Common myeloid progenitor, CD34-positive (primary cell): ENCODE results near the gene NELFB.
A peak's percentile ranks its signal among the peaks of the same experiment; 100 is the strongest.

Experiments
- CTCF ChIA-PET: fragments of 350-600 bp; sonication (Branson Sonifier 250); formaldehyde crosslinking; loops from one replicate; lab custom pipeline; 2021; ENCODE audit warnings: antibody characterized with exemption; lab: Charles Lee
- POLR2A ChIA-PET: fragments of 350-600 bp; sonication (Branson Sonifier 250); formaldehyde crosslinking; loops from one replicate; lab custom pipeline; 2021; ENCODE audit warnings: antibody characterized with exemption; lab: Charles Lee
- DNase-seq, 3 donors: peaks; one replicate each; pipeline versions ENCODE4 v3.0.0 to v3.0.0-alpha.2; 2013
- H3K27ac ChIP-seq, 2 experiments: 1 replicate in 1 of 2; 2 replicates in 1 of 2; pipeline ENCODE4 v1.7.0; 2013; ENCODE audit warnings: inconsistent platforms in 2 of 2, low read length in 2 of 2, mild to moderate bottlenecking in 2 of 2, low read depth in 1 of 2, moderate library complexity in 1 of 2; ENCODE audit not compliant: severe bottlenecking in 2 of 2, insufficient read depth in 1 of 2, poor library complexity in 1 of 2
- H3K27me3 ChIP-seq, 5 experiments: replicated peaks in 2 of 5; 1 replicate in 3 of 5; 2 replicates in 2 of 5; pipeline versions ENCODE4 v1.6.1 to v1.7.0; 2013; ENCODE audit warnings: low read length in 4 of 5, mild to moderate bottlenecking in 2 of 5, moderate library complexity in 2 of 5, inconsistent platforms in 1 of 5; ENCODE audit not compliant: insufficient read depth in 5 of 5, control insufficient read depth in 4 of 5
- H3K36me3 ChIP-seq, 4 experiments: 1 replicate in 2 of 4; 2 replicates in 2 of 4; pipeline versions ENCODE4 v1.6.1 to v1.7.0; 2013; ENCODE audit warnings: low read length in 3 of 4, control low read depth in 1 of 4, mild to moderate bottlenecking in 1 of 4; ENCODE audit not compliant: control insufficient read depth in 4 of 4, insufficient read depth in 4 of 4
- H3K4me1 ChIP-seq, 4 experiments: 1 replicate in 3 of 4; 2 replicates in 1 of 4; pipeline versions ENCODE4 v1.6.1 to v1.7.1; 2013; ENCODE audit warnings: low read length in 3 of 4, mild to moderate bottlenecking in 3 of 4, control low read depth in 1 of 4, inconsistent platforms in 1 of 4, moderate library complexity in 1 of 4; ENCODE audit not compliant: control insufficient read depth in 4 of 4, insufficient read depth in 4 of 4; ENCODE audit errors: control extremely low read depth in 1 of 4
- H3K4me3 ChIP-seq, 7 experiments: 1 replicate in 4 of 7; 2 replicates in 3 of 7; pipeline versions ENCODE4 v1.5.1 to v1.7.0; 2013; ENCODE audit warnings: mild to moderate bottlenecking in 7 of 7, low read length in 6 of 7, moderate library complexity in 6 of 7, inconsistent platforms in 2 of 7, low read depth in 2 of 7, control low read depth in 1 of 7; ENCODE audit not compliant: insufficient read depth in 4 of 7, control insufficient read depth in 1 of 7; ENCODE audit errors: extremely low read depth in 1 of 7
- H3K9me3 ChIP-seq, 5 experiments: 1 replicate in 4 of 5; 2 replicates in 1 of 5; pipeline versions ENCODE4 v1.6.1 to v1.7.1; 2013; ENCODE audit warnings: low read length in 4 of 5, mild to moderate bottlenecking in 2 of 5, inconsistent platforms in 1 of 5, low read depth in 1 of 5, moderate library complexity in 1 of 5; ENCODE audit not compliant: control insufficient read depth in 4 of 5, insufficient read depth in 2 of 5; ENCODE audit errors: control extremely low read depth in 1 of 5
- WGBS: methylation state at CpG from one replicate; pipeline ENCODE4 v1.1.5; 2013; ENCODE audit not compliant: insufficient coverage; 5-methylcytosine and 5-hydroxymethylcytosine counted together

The NELFB gene

DNA sequence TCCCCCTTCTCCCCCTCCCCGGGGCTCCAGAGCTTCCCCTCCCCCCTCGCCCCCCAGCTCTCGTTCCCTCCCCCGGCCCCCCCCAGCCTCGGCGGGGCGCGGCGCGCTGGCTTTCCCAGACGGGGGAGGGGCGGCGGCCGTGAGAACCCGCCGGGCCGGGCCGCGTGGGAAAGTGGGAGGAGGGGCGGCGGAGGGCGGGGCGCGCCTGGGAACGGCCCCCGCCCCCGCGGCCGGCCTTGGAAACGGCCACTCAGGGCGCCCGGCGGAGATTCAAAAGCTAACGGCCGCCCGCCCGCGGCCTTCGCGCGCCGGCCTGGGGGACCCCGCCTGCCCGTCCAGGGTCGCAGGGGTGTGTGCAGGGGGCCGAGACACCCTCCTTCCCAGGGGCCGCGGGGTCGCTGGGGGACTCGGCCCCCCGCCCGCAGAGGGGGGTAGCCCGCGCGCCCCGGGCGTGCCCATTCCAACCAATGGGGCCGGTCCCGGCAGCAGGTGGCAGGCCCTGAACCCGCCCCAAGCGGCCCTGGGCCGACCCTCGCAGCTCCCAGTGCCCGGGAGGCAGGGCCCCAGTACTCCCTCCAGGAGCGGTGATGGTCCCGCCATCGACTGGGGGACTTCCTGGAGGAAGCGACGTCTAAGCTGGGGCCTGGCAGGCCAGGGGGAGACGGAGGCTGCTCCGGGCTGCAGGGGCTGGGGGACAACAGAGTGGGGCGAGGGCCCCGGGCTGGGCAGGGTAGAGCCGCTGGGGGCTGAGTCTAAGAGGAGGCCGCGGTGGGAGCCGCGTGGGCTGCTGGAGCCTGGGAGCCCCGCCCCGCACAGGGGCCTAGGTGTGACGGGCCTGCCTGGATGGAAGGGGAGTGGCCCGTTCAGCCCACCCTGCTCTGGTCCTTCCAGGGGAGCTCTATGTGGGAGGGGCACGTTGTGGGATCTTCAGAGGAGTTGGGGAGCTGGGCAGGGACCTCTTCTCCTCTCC lies 61.2 kb downstream of the NELFB start:
- ChIA-PET POLR2A (interaction anchor here (1.6 kb wide), 1 partner anchor 14 kb away, joined by 6 read pairs; the partner anchor contains the start of gene NRARP), CTCF (interaction anchor here (1.1 to 7.3 kb wide), 3 partner anchors 9 to 20 kb away, joined by 4 to 56 read pairs (median 4); partner anchors contain the start of gene NRARP)
- Histone ChIP-seq H3K36me3 (no peaks in the 10 kb centered on the region), H3K27ac (no peak overlapping the region), H3K4me1 (peaks cover 0 to 45% (median 39%) of the 10 kb centered on the region in 4 experiments), H3K4me3 (peak overlapping the region in 5 of 7 experiments; percentile 15 to 64 (median 36)), H3K27me3 (no peaks in the 10 kb centered on the region), H3K9me3 (no peaks in the 10 kb centered on the region)
- WGBS: 4% methylated on average over 52 of the region's 83 CpGs
- DNase-seq: peak in 2 of 3 donors; percentile 41 to 46

DNA sequence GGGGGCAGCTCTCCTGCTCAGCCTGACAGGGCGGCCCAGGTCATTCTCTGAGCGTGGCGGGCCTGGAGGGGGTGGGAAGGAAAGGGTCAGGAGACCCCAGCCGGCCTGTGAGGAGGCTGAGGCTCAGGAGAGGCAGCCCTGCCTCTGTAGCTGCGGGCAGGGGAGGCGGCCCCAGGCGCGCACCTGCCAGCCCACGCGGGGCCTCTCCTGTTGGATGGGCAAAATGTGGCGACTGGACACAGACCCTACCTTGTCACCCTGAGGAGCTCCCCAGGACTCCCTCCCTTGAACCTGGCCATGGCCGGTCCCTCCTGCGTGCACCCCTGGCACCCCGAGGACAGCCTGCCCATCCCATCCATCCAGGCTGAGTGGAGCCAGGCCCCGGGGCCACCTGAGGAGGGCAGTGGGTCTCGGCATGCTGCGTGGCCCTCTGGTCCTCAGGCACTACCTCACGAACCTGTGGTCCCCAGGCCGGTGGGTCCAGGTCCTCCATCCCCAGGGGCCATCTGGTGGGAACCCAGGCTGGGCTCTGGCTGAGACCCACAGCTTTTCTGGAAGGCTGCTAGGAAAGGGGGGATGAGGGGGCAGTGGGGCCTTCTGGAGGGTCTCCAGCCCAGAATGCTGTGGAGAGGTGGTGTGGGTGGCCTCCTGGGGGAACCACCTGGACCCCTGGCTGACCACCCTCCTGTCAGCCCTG lies 62.0 kb downstream of the NELFB start:
- WGBS: 98% methylated on average over 19 of the region's 19 CpGs
- Histone ChIP-seq H3K27me3 (no peaks in the 10 kb centered on the region), H3K9me3 (no peaks in the 10 kb centered on the region), H3K4me1 (peaks cover 0 to 54% (median 48%) of the 10 kb centered on the region in 4 experiments), H3K27ac (no peak overlapping the region), H3K36me3 (no peaks in the 10 kb centered on the region), H3K4me3 (no peak overlapping the region)
- ChIA-PET POLR2A (interaction anchor here (1.6 kb wide), 1 partner anchor 15 kb away, joined by 6 read pairs; the partner anchor contains the start of gene NRARP), CTCF (interaction anchor here (1.1 to 7.3 kb wide), 3 partner anchors 8 to 21 kb away, joined by 4 to 56 read pairs (median 4); partner anchors contain the start of gene NRARP)
- no peak for DNase-seq

GRCh38 chr9:137317718-137318511 lies 62.8 kb downstream of the NELFB start:
- CTCF ChIA-PET: interaction anchor here (1.1 to 7.3 kb wide), 4 partner anchors 8 to 21 kb away, joined by 4 to 56 read pairs (median 4); partner anchors contain the start of gene NRARP
- no peak for DNase-seq
- POLR2A ChIA-PET: no interaction called here
- H3K4me1 ChIP-seq: peaks cover 0 to 54% (median 48%) of the 10 kb centered on the region in 4 experiments
- no peaks in the 10 kb centered on the region for H3K9me3 ChIP-seq
- WGBS: 91% methylated on average over 24 of the region's 24 CpGs
- H3K4me3 ChIP-seq: no peak overlapping the region
- H3K27ac ChIP-seq: no peak overlapping the region
- no peaks in the 10 kb centered on the region for H3K27me3 ChIP-seq
- H3K36me3 ChIP-seq: no peaks in the 10 kb centered on the region

GRCh38 chr9:137318602-137319001 lies 63.5 kb downstream of the NELFB start:
- no peak overlapping the region for H3K4me3 ChIP-seq
- H3K36me3 ChIP-seq: peaks cover 0 to under 1% (median 0%) of the 10 kb centered on the region in 4 experiments
- DNase-seq: no peak
- H3K4me1 ChIP-seq: peaks cover 0 to 54% (median 48%) of the 10 kb centered on the region in 4 experiments
- ChIA-PET CTCF (interaction anchor here (1.2 to 7.3 kb wide), 2 partner anchors 11 to 16 kb away, joined by 4 to 56 read pairs; partner anchors contain the start of gene NRARP), POLR2A (interaction anchor here (0.6 to 1.0 kb wide), 2 partner anchors 16 to 29 kb away, joined by 3 read pairs; partner anchors contain the start of gene NRARP)
- H3K27me3 ChIP-seq: no peaks in the 10 kb centered on the region
- no peak overlapping the region for H3K27ac ChIP-seq
- WGBS: 92% methylated on average over 14 of the region's 18 CpGs
- no peaks in the 10 kb centered on the region for H3K9me3 ChIP-seq

DNA sequence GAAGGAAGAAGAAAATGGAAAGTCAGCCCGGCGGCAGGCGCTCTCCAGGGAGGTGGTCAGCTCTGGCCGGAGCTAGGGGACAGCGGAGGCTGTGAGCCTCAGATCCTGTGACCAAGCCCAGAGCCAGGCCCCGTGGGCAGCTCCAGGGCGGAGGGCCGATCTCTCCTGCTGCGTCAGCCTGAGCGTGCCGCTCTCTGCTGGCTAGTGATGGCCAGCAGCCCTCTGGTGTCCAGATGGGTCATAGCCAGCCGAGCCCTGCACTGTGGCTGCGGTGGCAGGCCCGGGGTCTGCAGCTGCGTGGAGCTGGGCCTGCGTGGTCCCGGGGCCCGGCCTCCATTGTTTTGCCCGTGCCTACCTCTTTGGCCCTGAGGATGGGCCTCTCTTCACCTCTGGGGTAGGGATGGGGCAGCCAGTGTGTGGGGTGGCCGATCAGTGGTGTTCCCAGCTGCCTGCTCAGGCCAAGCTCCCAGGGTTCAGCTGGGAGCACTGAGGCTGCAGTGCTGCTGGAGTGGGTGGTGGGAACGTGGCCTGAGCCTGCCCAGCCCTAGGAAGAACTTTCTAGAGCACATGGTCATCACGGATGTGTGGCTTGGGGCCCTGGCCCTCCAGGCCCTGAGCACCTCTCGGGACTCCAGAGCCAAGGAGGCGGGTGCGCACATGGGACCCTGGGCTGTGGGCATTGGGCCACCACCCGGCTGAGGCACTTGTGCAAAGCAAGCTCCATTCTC lies 64.0 kb downstream of the NELFB start:
- peaks cover 0 to 3% (median 0%) of the 10 kb centered on the region in 4 experiments for H3K36me3 ChIP-seq
- H3K9me3 ChIP-seq: no peaks in the 10 kb centered on the region
- 98% methylated on average over 26 of the region's 26 CpGs for WGBS
- ChIA-PET POLR2A (interaction anchor here (0.6 to 1.0 kb wide), 2 partner anchors 17 to 29 kb away, joined by 3 read pairs; partner anchors contain the start of gene NRARP), CTCF (interaction anchor here (1.2 to 7.3 kb wide), 3 partner anchors 12 to 32 kb away, joined by 4 to 56 read pairs (median 4); partner anchors contain the start of gene NRARP)
- DNase-seq: no peak
- peaks cover 0 to 54% (median 47%) of the 10 kb centered on the region in 4 experiments for H3K4me1 ChIP-seq
- no peaks in the 10 kb centered on the region for H3K27me3 ChIP-seq
- no peak overlapping the region for H3K4me3 ChIP-seq
- H3K27ac ChIP-seq: no peak overlapping the region
